RWPE2 (cell line): Measurements from ENCODE around the gene PLXND1.

Source experiments
- ATAC-seq: fragments of 200-7000 bp; cut with Tn5 transposase; 3 replicates; pipeline ENCODE4 v1.9.1; 2021; ENCODE audit warnings: low read depth
- DNase-seq: peaks from one replicate; pipeline ENCODE4 v3.0.0-alpha.2; 2020; ENCODE audit warnings: low spot score
- H3K27ac ChIP-seq: fragments of 450-650 bp; 2 replicates; pipeline ENCODE4 v1.5.1; 2017; ENCODE audit warnings: mild to moderate bottlenecking; ENCODE audit not compliant: poor library complexity, severe bottlenecking
- H3K27me3 ChIP-seq: fragments of 250-450 bp; sonication (Bioruptor Pico); 2 replicates; pipeline ENCODE4 v1.5.1; 2021; ENCODE audit warnings: mild to moderate bottlenecking, moderate library complexity; ENCODE audit not compliant: insufficient read depth, poor library complexity, severe bottlenecking
- H3K36me3 ChIP-seq: fragments of 250-450 bp; sonication (Bioruptor Pico); 2 replicates; pipeline ENCODE4 v1.5.1; 2020; ENCODE audit warnings: low read depth, mild to moderate bottlenecking, moderate library complexity
- H3K4me1 ChIP-seq: fragments of 250-450 bp; sonication (Bioruptor Pico); 2 replicates; pipeline ENCODE4 v1.5.1; 2021; ENCODE audit warnings: mild to moderate bottlenecking, moderate library complexity; ENCODE audit not compliant: insufficient read depth, poor library complexity, severe bottlenecking
- H3K4me3 ChIP-seq: fragments of 250-450 bp; sonication (Bioruptor Pico); 2 replicates; pipeline ENCODE4 v1.5.1; 2021; ENCODE audit warnings: mild to moderate bottlenecking, moderate library complexity; ENCODE audit not compliant: severe bottlenecking
- H3K9me3 ChIP-seq: fragments of 250-450 bp; sonication (Bioruptor Pico); 2 replicates; pipeline ENCODE4 v1.5.1; 2021; ENCODE audit warnings: mild to moderate bottlenecking, moderate library complexity; ENCODE audit not compliant: severe bottlenecking
- CTCF ChIP-seq: fragments of 450-650 bp; IDR thresholded peaks from one replicate; pipeline ENCODE4 v1.5.1; 2017; ENCODE audit warnings: mild to moderate bottlenecking, moderate library complexity; ENCODE audit not compliant: poor library complexity, severe bottlenecking

Gene PLXND1

GRCh38 chr3:129627350-129628168 lies 21.1 kb upstream of the PLXND1 start:
- peak; percentile 84 for TF ChIP-seq CTCF
- H3K36me3 ChIP-seq = no peaks in the 10 kb centered on the region
- no peaks in the 10 kb centered on the region for H3K27me3 ChIP-seq
- H3K4me1 ChIP-seq = peaks cover 14% of the 10 kb centered on the region
- DNase-seq (peak; percentile 67), ATAC-seq (peak; percentile 49)
- H3K9me3 ChIP-seq = no peaks in the 10 kb centered on the region
- H3K4me3 ChIP-seq = peak overlapping the region; percentile 50
- peak overlapping the region; percentile 92 for H3K27ac ChIP-seq

- Histone ChIP-seq H3K9me3 (no peaks in the 10 kb centered on the region), H3K27ac (peak overlapping the region; percentile 92), H3K4me1 (peaks cover 14% of the 10 kb centered on the region), H3K36me3 (no peaks in the 10 kb centered on the region), H3K4me3 (peak overlapping the region; percentile 50), H3K27me3 (no peaks in the 10 kb centered on the region)
- TF ChIP-seq CTCF = no peak
- ATAC-seq (peak; percentile 88), DNase-seq (peak; percentile 95)
Measured at GRCh38 chr3:129626744-129627349, 20.4 kb upstream of the PLXND1 start.

- peak overlapping the region; percentile 92 for H3K27ac ChIP-seq
- DNase-seq = no peak
Measured at GRCh38 chr3:129625072-129625874, 18.8 kb upstream of the PLXND1 start.

GRCh38 chr3:129624347-129625071 lies 18.0 kb upstream of the PLXND1 start:
- Histone ChIP-seq H3K27ac (peak overlapping the region; percentile 92), H3K27me3 (no peaks in the 10 kb centered on the region), H3K4me3 (no peak overlapping the region), H3K36me3 (no peaks in the 10 kb centered on the region), H3K4me1 (peaks cover 14% of the 10 kb centered on the region), H3K9me3 (no peaks in the 10 kb centered on the region)
- no peak for ATAC-seq
- no peak for TF ChIP-seq CTCF
- DNase-seq = no peak

More at GRCh38 chr3:129625072-129625874, 18.8 kb upstream of the PLXND1 start:
- Histone ChIP-seq H3K27me3 (no peaks in the 10 kb centered on the region), H3K4me1 (peaks cover 14% of the 10 kb centered on the region), H3K4me3 (no peak overlapping the region), H3K9me3 (no peaks in the 10 kb centered on the region), H3K36me3 (no peaks in the 10 kb centered on the region)
- ATAC-seq = no peak
- TF ChIP-seq CTCF = peak; percentile 14
